K562 (cell line): ENCODE results near the gene TBXA2R. TPM values are rescaled to one million over a fixed set of nuclear protein-coding genes. Genes with fewer than 3 reads are reported as not detected.

ENCODE experiments used
- BRD4 ChIP-seq: fragments of 200-600 bp; sonication (generic); IDR thresholded peaks from 2 replicates; pipeline ENCODE4 v1.6.1; 2017; ENCODE audit warnings: inconsistent platforms
- BRF2 ChIP-seq: IDR thresholded peaks from 3 replicates; pipeline ENCODE4 v1.6.1; 2011; ENCODE audit warnings: borderline replicate concordance, mild to moderate bottlenecking; ENCODE audit not compliant: insufficient read length, insufficient read depth
- CBX5 ChIP-seq: IDR thresholded peaks from 2 replicates; pipeline ENCODE4 v1.6.1; 2014; ENCODE audit warnings: low read depth, borderline replicate concordance
- CHD1 ChIP-seq: fragments of 200-600 bp; sonication (generic); IDR thresholded peaks from one replicate; pipeline ENCODE4 v1.6.1; 2012; ENCODE audit warnings: mild to moderate bottlenecking, moderate library complexity, low read length, inconsistent platforms
- ETV1 ChIP-seq: fragments of 450-650 bp; conservative IDR thresholded peaks from 2 replicates; pipeline ENCODE4 v1.6.1; 2016; ENCODE audit warnings: missing genetic modification characterization, control low read depth, low read depth, missing compliant biosample characterization
- GATAD2A ChIP-seq: fragments of 450-650 bp; IDR thresholded peaks from 2 replicates; pipeline ENCODE4 v1.6.1; 2017
- HBP1 ChIP-seq: fragments of 450-650 bp; formaldehyde crosslinking; IDR thresholded peaks from 2 replicates; pipeline ENCODE4 v1.4.0; 2022; ENCODE audit warnings: missing genetic modification characterization
- HDAC1 ChIP-seq, 2 experiments: fragments of 450-650 bp; IDR thresholded peaks; 2 replicates each; pipeline ENCODE4 v1.6.1; 2016 to 2017; ENCODE audit warnings: inconsistent platforms in 1 of 2, mild to moderate bottlenecking in 1 of 2, moderate library complexity in 1 of 2
- HMGN3 ChIP-seq: IDR thresholded peaks from 2 replicates; pipeline ENCODE4 v1.6.1; 2011; ENCODE audit warnings: borderline replicate concordance, low read depth, mild to moderate bottlenecking, mixed read lengths, low read length; ENCODE audit not compliant: insufficient read length; ENCODE audit errors: extremely low read depth
- LARP7 ChIP-seq: fragments of 450-650 bp; IDR thresholded peaks from 2 replicates; pipeline ENCODE4 v1.6.1; 2016
- MAZ ChIP-seq, 2 experiments: fragments of 450-650 bp in 1 of 2; sonication (generic) in 1 of 2; formaldehyde crosslinking; IDR thresholded peaks in 1 of 2; conservative IDR thresholded peaks in 1 of 2; 2 replicates each; pipeline versions ENCODE4 v1.4.0 to v1.5.0; 2020; ENCODE audit warnings: mild to moderate bottlenecking in 1 of 2, missing genetic modification reagents in 1 of 2
- NFIC ChIP-seq: fragments of 450-650 bp; IDR thresholded peaks from 2 replicates; pipeline ENCODE4 v1.6.1; 2017; ENCODE audit warnings: mild to moderate bottlenecking, inconsistent platforms
- NFYB ChIP-seq: IDR thresholded peaks from 2 replicates; pipeline ENCODE4 v1.6.1; 2011; ENCODE audit warnings: mild to moderate bottlenecking, moderate library complexity; ENCODE audit not compliant: insufficient read length; ENCODE audit errors: extremely low read depth
- POLR2G ChIP-seq: fragments of 200-400 bp; formaldehyde crosslinking; IDR thresholded peaks from 2 replicates; pipeline ENCODE4 v1.6.1; 2017; ENCODE audit warnings: low read depth, mild to moderate bottlenecking, antibody characterized with exemption, low read length, moderate library complexity
- VEZF1 ChIP-seq: fragments of 200-800 bp; sonication (Bioruptor generic); IDR thresholded peaks from 2 replicates; pipeline ENCODE4 v1.6.1; 2017; ENCODE audit warnings: missing genetic modification characterization, missing compliant biosample characterization
- ZBTB49 ChIP-seq: sonication (generic); formaldehyde crosslinking; IDR thresholded peaks from 2 replicates; pipeline ENCODE4 v1.8.0; 2022; ENCODE audit warnings: missing genetic modification reagents, mild to moderate bottlenecking, borderline replicate concordance
- ZNF740 ChIP-seq, 3 experiments: fragments of 200-800 bp in 1 of 3; sonication (Bioruptor generic) in 1 of 3; sonication (generic) in 1 of 3; formaldehyde crosslinking in 1 of 3; IDR thresholded peaks; 2 replicates each; pipeline versions ENCODE4 v1.6.1 to v1.8.0; 2016 to 2022; ENCODE audit warnings: mild to moderate bottlenecking in 2 of 3, missing compliant biosample characterization in 2 of 3, missing genetic modification characterization in 2 of 3, missing genetic modification reagents in 1 of 3
- ZNF75A ChIP-seq: fragments of 450-650 bp; formaldehyde crosslinking; IDR thresholded peaks from 2 replicates; pipeline ENCODE4 v1.4.0; 2020; ENCODE audit warnings: mild to moderate bottlenecking
- ZNF780A ChIP-seq: fragments of 250-450 bp; sonication (Bioruptor Pico); IDR thresholded peaks from 2 replicates; pipeline ENCODE4 v1.5.0; 2021; ENCODE audit warnings: mild to moderate bottlenecking
- polyA plus RNA-seq, 8 experiments: library from polyadenylated mRNA; depleted of rRNA in 4 of 8; stranded (reverse) in 5 of 8; unstranded in 3 of 8; fragments of >200 nt; fragmentation: Nextera tagmentation in 2 of 8; fragmentation: Illumina TruSeq in 1 of 8; extraction: Ambion mirVana in 2 of 8; extraction: Trizol in 1 of 8; gene quantifications; 2 replicates each; pipeline versions ENCODE4 v1.2.1 to v1.2.3, GENCODE V29; 2011 to 2014; ENCODE audit warnings: inconsistent platforms in 1 of 8, missing spikeins in 1 of 8
- total RNA-seq, 7 experiments: library from RNA; depleted of rRNA in 6 of 7; stranded (reverse); fragments of >200 nt in 6 of 7; fragmentation: Illumina TruSeq in 2 of 7; extraction: Trizol in 2 of 7; gene quantifications; 2 replicates each; pipeline versions ENCODE4 v1.2.1 to v1.2.3, GENCODE V29; 2011 to 2021; ENCODE audit warnings: low replicate concordance in 1 of 7

TBXA2R gene
- total and polyA plus RNA-seq, 9 of the 15 experiments (the other 6 are each of a cell fraction or from before 2014, with no cell fraction given): 1.5 to 24.0 (median 2.8) TPM

GRCh38 chr19:3607303-3608078, 816 bp upstream of the TBXA2R start (continued):
- TF ChIP-seq HBP1 (CRISPR knock-in tag): 0 out of 2 replicates have a peak, but pooled peaks have one; percentile 18
- TF ChIP-seq MAZ (CRISPR knock-in tag; conservative IDR thresholded peaks at IDR 0.05 in 1 of 2, IDR thresholded peaks at IDR 0.05 in 1 of 2): peak in 1 of 2 experiments; percentile 43; a peak in 3 of 4 replicates
- peak in 1 of 2 experiments; percentile 12; a peak in 1 of 4 replicates for TF ChIP-seq HDAC1 (IDR thresholded peaks at IDR 0.05)
- no peak for TF ChIP-seq ZNF75A (CRISPR knock-in tag)
- TF ChIP-seq ZBTB49 (CRISPR knock-in tag): no peak
- TF ChIP-seq GATAD2A: peak; percentile 43; the same call in 1 of the 2 replicates
- peak; percentile 58 for TF ChIP-seq NFIC
- TF ChIP-seq ETV1 (tag): peak; percentile 21; the same call in 1 of the 2 replicates
- TF ChIP-seq HMGN3: peak; percentile 24
- no peak for TF ChIP-seq BRF2
- TF ChIP-seq POLR2G: peak; percentile 44
- TF ChIP-seq NFYB: no peak
- peak; percentile 80; the same call in 1 of the 2 replicates for TF ChIP-seq ZNF740 (CRISPR knock-in tag; IDR thresholded peaks at IDR 0.05)
- peak in 1 of 2 experiments; percentile 79; a peak in 2 of 4 replicates for TF ChIP-seq ZNF740 (tag; IDR thresholded peaks at IDR 0.05)
- TF ChIP-seq CBX5: no peak
- TF ChIP-seq ZNF780A: 0 out of 2 replicates have a peak, but pooled peaks have one; percentile 74
- TF ChIP-seq VEZF1 (CRISPR knock-in tag): peak; percentile 18
- peak; percentile 41; the same call in 1 of the 2 replicates for TF ChIP-seq BRD4
- peak; percentile 76 for TF ChIP-seq CHD1
- no peak for TF ChIP-seq LARP7
